Mucosa of descending colon (tissue), 3 donors: Measurements from ENCODE around the gene PPP2R5C. TPM values are rescaled to one million over a fixed set of nuclear protein-coding genes. Genes with fewer than 3 reads are reported as not detected.

Experiments
- ATAC-seq: fragments of 200-7000 bp; cut with Tn5 transposase; one replicate; pipeline ENCODE4 v1.9.1; 2020; ENCODE audit warnings: mild to moderate bottlenecking, moderate library complexity
- DNase-seq, 3 donors: peaks; one replicate each; pipeline ENCODE4 v3.0.0-alpha.2; 2020
- H3K36me3 ChIP-seq: fragments of 200-600 bp; one replicate; pipeline ENCODE4 v1.8.0; 2021; ENCODE audit warnings: low read depth, mild to moderate bottlenecking
- H3K4me1 ChIP-seq: fragments of 200-600 bp; one replicate; pipeline ENCODE4 v1.8.0; 2021; ENCODE audit warnings: low read depth, mild to moderate bottlenecking
- H3K4me3 ChIP-seq: fragments of 200-600 bp; one replicate; pipeline ENCODE4 v1.8.0; 2021; ENCODE audit warnings: mild to moderate bottlenecking
- H3K9me3 ChIP-seq: fragments of 200-600 bp; one replicate; pipeline ENCODE4 v1.8.0; 2021; ENCODE audit warnings: mild to moderate bottlenecking
- intact Hi-C, 2 donors: fragments of 100-400 bp; cut with DNase I in 1 of 2; cut with micrococcal nuclease in 1 of 2; formaldehyde crosslinking; loops; one replicate each; pipeline versions ENCODE4 v1.11.0 to v1.11.1; 2022; cut with DNase I, micrococcal nuclease
- total RNA-seq, 3 donors: library from RNA; stranded (reverse); fragmentation: NEBNext Ultra II Directional in 2 of 3; extraction: Animal tissue kit (Norgen Biotek cat#: 25700) in 2 of 3; gene quantifications; one replicate each; pipeline versions ENCODE4 v1.2.1 to v1.2.4, GENCODE V29; 2021 to 2023
- TF ChIP-seq, protein P1 (sequence below): fragments of 200-600 bp; IDR thresholded peaks from one replicate; pipeline ENCODE4 v1.8.0; 2022; ENCODE audit warnings: antibody characterized with exemption, mild to moderate bottlenecking
- donor health status: DM: no; HTN: no; CAD: no; lungs with moderate emphysema.
- donor health status: DM: no; HTN: no; CAD: no.
- donor health status: DM: no; HTN: yes; CAD: no.

PPP2R5C gene
- total RNA-seq, 3 donors from 2014 or later: 131 to 173 (median 160) TPM

DNA sequence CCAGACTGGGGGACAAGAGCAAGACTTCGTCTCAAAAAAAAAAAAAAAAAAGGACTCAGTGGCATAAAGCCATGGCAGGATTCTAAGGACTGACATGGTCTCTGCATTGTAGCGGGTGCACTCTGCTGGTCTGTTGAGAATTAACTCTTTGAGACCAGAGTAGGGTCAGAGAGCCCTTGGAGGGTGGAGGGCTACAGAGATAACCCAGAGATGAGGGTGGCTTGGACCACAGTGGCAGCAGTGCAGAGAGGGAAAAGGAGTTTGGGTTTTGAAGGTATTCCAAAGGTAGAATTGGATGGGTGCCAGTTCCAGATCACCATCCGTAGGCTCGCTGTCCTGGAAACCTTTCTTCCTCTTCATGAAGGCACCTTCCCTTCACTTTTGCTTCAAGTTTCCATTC lies 188.6 kb downstream of the PPP2R5C start:
- TF ChIP-seq, protein P1, sequence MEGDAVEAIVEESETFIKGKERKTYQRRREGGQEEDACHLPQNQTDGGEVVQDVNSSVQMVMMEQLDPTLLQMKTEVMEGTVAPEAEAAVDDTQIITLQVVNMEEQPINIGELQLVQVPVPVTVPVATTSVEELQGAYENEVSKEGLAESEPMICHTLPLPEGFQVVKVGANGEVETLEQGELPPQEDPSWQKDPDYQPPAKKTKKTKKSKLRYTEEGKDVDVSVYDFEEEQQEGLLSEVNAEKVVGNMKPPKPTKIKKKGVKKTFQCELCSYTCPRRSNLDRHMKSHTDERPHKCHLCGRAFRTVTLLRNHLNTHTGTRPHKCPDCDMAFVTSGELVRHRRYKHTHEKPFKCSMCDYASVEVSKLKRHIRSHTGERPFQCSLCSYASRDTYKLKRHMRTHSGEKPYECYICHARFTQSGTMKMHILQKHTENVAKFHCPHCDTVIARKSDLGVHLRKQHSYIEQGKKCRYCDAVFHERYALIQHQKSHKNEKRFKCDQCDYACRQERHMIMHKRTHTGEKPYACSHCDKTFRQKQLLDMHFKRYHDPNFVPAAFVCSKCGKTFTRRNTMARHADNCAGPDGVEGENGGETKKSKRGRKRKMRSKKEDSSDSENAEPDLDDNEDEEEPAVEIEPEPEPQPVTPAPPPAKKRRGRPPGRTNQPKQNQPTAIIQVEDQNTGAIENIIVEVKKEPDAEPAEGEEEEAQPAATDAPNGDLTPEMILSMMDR: no peak
- no peak for DNase-seq
- intact Hi-C loops: no loop called here

DNA sequence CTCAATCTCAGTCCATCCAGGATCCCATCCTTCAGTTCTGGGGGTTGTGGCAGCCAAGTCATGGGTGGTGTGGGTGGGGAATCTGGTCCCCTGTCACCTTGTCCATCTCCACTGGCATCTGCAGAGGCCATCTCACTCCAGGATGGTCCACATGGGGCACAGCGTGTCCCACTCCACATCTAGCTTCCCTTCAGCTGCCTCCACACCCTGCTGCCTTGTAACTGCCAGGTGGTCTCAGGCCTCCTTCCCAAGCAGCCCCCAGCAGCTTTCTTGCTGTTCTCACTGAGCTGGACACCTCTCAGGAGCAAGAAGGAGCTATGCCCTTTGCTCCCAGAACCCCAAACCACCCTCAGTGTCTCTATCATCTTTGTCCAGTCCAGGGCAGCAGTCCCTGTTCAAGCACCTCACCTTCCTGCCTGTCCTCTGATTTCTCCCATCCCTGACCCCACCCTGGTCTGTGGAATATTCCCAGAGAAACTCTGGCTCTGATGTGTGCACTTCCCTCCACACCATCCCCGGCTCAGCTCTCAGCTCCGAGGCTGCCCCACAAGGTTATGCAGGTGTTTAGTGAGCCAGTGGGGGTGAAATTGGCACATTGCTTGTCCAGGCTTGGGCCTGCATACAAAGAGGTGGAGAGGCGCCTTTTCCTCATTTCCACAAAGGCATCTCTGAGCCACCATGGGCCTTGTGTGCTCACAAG lies 189.2 kb downstream of the PPP2R5C start:
- intact Hi-C loops: no loop called here
- TF ChIP-seq, protein P1: no peak
- DNase-seq: no peak

More for the DNA sequence above, 188.6 kb downstream of the PPP2R5C start:
- H3K4me1 ChIP-seq: peaks cover 8% of the 10 kb centered on the region
- no peak overlapping the region for H3K4me3 ChIP-seq
- H3K36me3 ChIP-seq: no peaks in the 10 kb centered on the region
- no peak for ATAC-seq
- no peaks in the 10 kb centered on the region for H3K9me3 ChIP-seq

DNA sequence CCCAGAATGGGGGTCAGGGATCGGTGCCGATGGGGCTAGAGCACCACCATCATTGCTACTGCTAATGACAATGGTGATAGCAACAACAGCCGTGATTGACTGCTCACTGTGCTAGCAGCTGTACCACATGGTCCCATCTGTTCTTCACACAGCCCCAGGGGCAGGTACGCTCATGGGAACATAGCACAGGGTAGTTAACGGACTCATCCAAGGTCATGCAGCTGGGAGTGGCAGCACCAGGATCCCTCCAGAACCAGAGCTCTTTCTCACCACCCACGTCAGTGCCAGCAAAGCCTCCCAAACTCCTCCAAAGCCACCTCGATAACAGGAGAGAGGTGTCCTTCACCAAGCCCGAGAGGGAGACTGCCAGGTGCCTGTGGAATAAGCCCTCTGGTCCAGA lies 191.6 kb downstream of the PPP2R5C start:
- Histone ChIP-seq H3K9me3 (no peaks in the 10 kb centered on the region), H3K4me1 (peaks cover 8% of the 10 kb centered on the region), H3K4me3 (no peak overlapping the region), H3K36me3 (no peaks in the 10 kb centered on the region)
- DNase-seq (no peak), ATAC-seq (no peak)
- intact Hi-C loops: no loop called here
- TF ChIP-seq, protein P1: no peak

More for the DNA sequence above, 189.2 kb downstream of the PPP2R5C start:
- H3K4me3 ChIP-seq: no peak overlapping the region
- no peaks in the 10 kb centered on the region for H3K9me3 ChIP-seq
- ATAC-seq: no peak
- H3K4me1 ChIP-seq: peaks cover 8% of the 10 kb centered on the region
- no peaks in the 10 kb centered on the region for H3K36me3 ChIP-seq

DNA sequence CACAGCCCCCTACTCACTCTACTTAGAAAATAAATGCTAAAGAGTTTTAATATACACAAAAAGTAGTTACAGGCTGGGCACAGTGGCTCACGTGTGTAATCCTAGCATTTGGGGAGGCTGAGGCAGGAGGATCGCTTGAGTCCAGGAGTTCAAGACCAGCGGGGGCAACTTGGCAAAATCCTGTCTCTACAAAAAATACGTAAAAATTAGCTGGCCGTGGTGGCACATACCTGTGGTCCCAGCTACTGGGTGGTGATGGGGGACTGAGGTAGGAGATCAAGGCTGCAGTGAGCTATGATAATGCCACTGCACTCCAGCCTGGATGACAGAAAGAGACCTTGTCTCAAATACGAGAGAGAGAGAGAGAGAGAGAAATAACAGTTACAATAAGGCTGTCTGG lies 193.0 kb downstream of the PPP2R5C start:
- Histone ChIP-seq H3K4me3 (no peak overlapping the region), H3K9me3 (no peaks in the 10 kb centered on the region), H3K4me1 (no peaks in the 10 kb centered on the region), H3K36me3 (no peaks in the 10 kb centered on the region)
- TF ChIP-seq, protein P1: no peak
- DNase-seq: no peak
- intact Hi-C loops: no loop called here
- ATAC-seq: no peak

DNA sequence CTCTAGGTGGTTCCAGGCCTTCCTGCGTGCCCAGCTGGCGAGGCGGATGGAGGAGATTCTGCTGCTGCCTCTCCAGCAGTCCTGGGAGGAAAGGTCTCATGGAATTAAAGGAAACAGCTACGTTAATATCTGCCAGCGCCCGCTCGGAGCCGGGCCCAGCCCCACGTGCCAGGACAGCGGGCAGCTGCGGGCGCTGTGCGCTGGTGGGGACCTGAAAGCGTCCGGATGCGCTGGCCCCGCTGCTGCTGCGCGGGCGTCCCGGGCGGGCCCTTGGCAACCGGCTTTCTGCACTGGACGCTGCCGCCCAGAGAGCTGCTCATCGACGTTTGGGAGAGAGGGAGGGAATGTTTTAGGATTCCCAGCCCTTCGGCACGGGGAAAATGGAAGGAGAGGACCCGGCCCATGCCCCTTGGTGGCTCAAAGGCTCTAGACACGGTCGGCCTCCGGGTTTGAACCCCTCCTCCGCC lies 194.2 kb downstream of the PPP2R5C start:
- DNase-seq (no peak), ATAC-seq (no peak)
- intact Hi-C loops: no loop called here
- Histone ChIP-seq H3K9me3 (no peaks in the 10 kb centered on the region), H3K4me3 (no peak overlapping the region), H3K4me1 (no peaks in the 10 kb centered on the region), H3K36me3 (no peaks in the 10 kb centered on the region)
- TF ChIP-seq, protein P1: no peak
